DND-41 (cell line): ENCODE measurements around the gene PER2.

Experiments used
- ATAC-seq: fragments of 200-7000 bp; cut with Tn5 transposase; 3 replicates; pipeline ENCODE4 v1.9.1; 2021; ENCODE audit warnings: low read depth; ENCODE audit not compliant: insufficient read depth
- DNase-seq: peaks from one replicate; pipeline ENCODE4 v3.0.0-alpha.2; 2020
- H2AFZ ChIP-seq: 2 replicates; pipeline ENCODE4 v1.6.0; 2012; ENCODE audit warnings: low read depth, low read length
- H3K27ac ChIP-seq: 2 replicates; pipeline ENCODE4 v1.5.1; 2012; ENCODE audit warnings: low read length, inconsistent platforms
- H3K27me3 ChIP-seq: fragments of 200-600 bp; sonication (generic); 2 replicates; pipeline ENCODE4 v1.6.0; 2012; ENCODE audit warnings: low read length, mild to moderate bottlenecking, inconsistent platforms; ENCODE audit not compliant: insufficient read depth, poor library complexity
- H3K36me3 ChIP-seq: 2 replicates; pipeline ENCODE4 v1.5.1; 2012; ENCODE audit warnings: low read length, inconsistent platforms; ENCODE audit not compliant: insufficient read depth
- H3K4me1 ChIP-seq: 2 replicates; pipeline ENCODE4 v1.5.1; 2012; ENCODE audit warnings: mild to moderate bottlenecking, low read length; ENCODE audit not compliant: insufficient read depth
- H3K4me2 ChIP-seq: 2 replicates; pipeline ENCODE4 v1.6.0; 2012; ENCODE audit warnings: mild to moderate bottlenecking, moderate library complexity, low read length, inconsistent platforms; ENCODE audit not compliant: insufficient read depth
- H3K4me3 ChIP-seq, 2 experiments: fragments of 200-600 bp in 1 of 2; shearing (Covaris generic) in 1 of 2; 2 replicates each; pipeline ENCODE4 v1.5.1; 2012 to 2016; ENCODE audit warnings: inconsistent platforms in 2 of 2, low read length in 2 of 2, mild to moderate bottlenecking in 2 of 2, low read depth in 1 of 2, moderate library complexity in 1 of 2
- H3K79me2 ChIP-seq: 2 replicates; pipeline ENCODE4 v1.6.0; 2012; ENCODE audit warnings: low read length, inconsistent platforms; ENCODE audit not compliant: insufficient read depth
- H3K9ac ChIP-seq: 2 replicates; pipeline ENCODE4 v1.6.0; 2012; ENCODE audit warnings: low read depth, mild to moderate bottlenecking, inconsistent platforms, low read length, moderate library complexity
- H3K9me3 ChIP-seq: 2 replicates; pipeline ENCODE4 v1.5.1; 2012; ENCODE audit warnings: low read length, moderate library complexity, mild to moderate bottlenecking, inconsistent platforms; ENCODE audit not compliant: insufficient read depth, severe bottlenecking
- H4K20me1 ChIP-seq: 2 replicates; pipeline ENCODE4 v1.6.0; 2012; ENCODE audit warnings: low read length; ENCODE audit not compliant: insufficient read depth
- EZH2 ChIP-seq: IDR thresholded peaks from 3 replicates; pipeline ENCODE4 v1.6.1; 2012; ENCODE audit warnings: borderline replicate concordance, low read depth, mild to moderate bottlenecking, moderate library complexity, low read length, inconsistent platforms; ENCODE audit not compliant: severe bottlenecking
- TF ChIP-seq, protein P1 (sequence below): IDR thresholded peaks from 2 replicates; pipeline ENCODE4 v1.5.1; 2012; ENCODE audit warnings: borderline replicate concordance, low read length, moderate library complexity, mild to moderate bottlenecking; ENCODE audit not compliant: poor library complexity, severe bottlenecking; ENCODE audit errors: extremely low read depth

PER2 gene

DNA sequence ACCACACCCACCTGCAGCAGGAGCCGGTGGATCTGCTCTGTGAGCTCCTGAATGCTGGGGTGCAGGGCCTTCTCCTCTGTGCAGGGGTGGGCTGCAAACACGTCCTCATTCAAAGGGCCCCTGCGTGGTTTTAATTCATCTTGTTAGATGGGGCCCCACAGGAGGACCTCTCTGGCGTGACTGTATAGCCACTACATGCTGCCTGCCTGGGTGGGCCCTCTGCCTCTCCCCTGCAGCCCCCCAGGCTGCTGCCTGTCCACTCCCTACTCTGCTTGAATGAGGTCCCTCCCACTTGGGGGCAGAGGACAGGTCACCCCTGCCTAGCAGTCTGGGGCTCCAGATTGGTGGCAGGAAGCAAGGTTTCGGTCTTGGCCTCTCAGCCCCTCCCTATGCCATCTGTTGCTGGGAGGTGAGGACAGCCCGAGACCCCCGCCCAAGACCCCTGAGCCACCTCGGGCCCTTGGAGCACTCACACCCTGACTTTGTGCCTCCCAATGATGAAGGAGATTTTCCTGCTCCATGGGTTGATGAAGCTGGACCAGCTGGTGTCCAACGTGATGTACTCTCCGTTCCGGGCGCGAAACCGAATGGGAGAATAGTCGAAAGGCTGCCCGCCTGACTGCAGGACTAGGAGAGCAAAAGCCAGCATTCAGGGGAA lies 26.6 kb downstream of the PER2 start:
- Histone ChIP-seq H3K4me1 (no peaks in the 10 kb centered on the region), H2AFZ (no peak overlapping the region), H4K20me1 (no peaks in the 10 kb centered on the region), H3K4me3 (no peak overlapping the region), H3K27ac (no peak overlapping the region), H3K36me3 (peaks cover 79% of the 10 kb centered on the region), H3K27me3 (no peaks in the 10 kb centered on the region), H3K9ac (no peak overlapping the region), H3K79me2 (no peaks in the 10 kb centered on the region), H3K4me2 (no peak overlapping the region), H3K9me3 (no peaks in the 10 kb centered on the region)
- no peak for TF ChIP-seq EZH2
- TF ChIP-seq, protein P1, sequence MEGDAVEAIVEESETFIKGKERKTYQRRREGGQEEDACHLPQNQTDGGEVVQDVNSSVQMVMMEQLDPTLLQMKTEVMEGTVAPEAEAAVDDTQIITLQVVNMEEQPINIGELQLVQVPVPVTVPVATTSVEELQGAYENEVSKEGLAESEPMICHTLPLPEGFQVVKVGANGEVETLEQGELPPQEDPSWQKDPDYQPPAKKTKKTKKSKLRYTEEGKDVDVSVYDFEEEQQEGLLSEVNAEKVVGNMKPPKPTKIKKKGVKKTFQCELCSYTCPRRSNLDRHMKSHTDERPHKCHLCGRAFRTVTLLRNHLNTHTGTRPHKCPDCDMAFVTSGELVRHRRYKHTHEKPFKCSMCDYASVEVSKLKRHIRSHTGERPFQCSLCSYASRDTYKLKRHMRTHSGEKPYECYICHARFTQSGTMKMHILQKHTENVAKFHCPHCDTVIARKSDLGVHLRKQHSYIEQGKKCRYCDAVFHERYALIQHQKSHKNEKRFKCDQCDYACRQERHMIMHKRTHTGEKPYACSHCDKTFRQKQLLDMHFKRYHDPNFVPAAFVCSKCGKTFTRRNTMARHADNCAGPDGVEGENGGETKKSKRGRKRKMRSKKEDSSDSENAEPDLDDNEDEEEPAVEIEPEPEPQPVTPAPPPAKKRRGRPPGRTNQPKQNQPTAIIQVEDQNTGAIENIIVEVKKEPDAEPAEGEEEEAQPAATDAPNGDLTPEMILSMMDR: no peak
- DNase-seq (no peak), ATAC-seq (no peak)

DNA sequence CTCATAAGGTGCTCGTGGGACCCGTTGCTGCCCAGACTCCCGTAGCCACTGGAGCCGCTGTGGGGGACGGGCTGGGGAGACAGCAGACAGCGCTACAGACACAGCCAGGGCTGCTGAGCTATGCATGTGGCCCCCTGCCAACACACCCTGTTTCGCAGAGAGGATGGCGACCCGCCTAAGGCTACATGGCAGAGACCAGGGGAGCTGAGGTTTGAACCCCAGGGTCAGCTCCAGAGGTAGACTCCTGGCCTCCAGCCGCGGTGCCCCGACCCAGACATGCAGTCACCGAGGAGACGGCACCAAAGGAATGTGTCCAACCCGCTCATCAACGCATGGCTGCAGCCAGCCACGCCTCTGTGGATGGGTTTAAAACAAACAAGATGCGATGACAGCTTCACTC lies 27.5 kb downstream of the PER2 start:
- no peak overlapping the region for H3K4me2 ChIP-seq
- H3K27ac ChIP-seq: no peak overlapping the region
- H4K20me1 ChIP-seq: no peaks in the 10 kb centered on the region
- H3K36me3 ChIP-seq: peaks cover 85% of the 10 kb centered on the region
- no peak overlapping the region for H3K4me3 ChIP-seq
- H3K4me1 ChIP-seq: no peaks in the 10 kb centered on the region
- H3K79me2 ChIP-seq: no peaks in the 10 kb centered on the region
- H3K9me3 ChIP-seq: no peaks in the 10 kb centered on the region
- DNase-seq: no peak
- no peak overlapping the region for H3K9ac ChIP-seq
- H2AFZ ChIP-seq: no peak overlapping the region
- no peaks in the 10 kb centered on the region for H3K27me3 ChIP-seq
- TF ChIP-seq EZH2: no peak
- TF ChIP-seq, protein P1: no peak
- ATAC-seq: no peak

DNA sequence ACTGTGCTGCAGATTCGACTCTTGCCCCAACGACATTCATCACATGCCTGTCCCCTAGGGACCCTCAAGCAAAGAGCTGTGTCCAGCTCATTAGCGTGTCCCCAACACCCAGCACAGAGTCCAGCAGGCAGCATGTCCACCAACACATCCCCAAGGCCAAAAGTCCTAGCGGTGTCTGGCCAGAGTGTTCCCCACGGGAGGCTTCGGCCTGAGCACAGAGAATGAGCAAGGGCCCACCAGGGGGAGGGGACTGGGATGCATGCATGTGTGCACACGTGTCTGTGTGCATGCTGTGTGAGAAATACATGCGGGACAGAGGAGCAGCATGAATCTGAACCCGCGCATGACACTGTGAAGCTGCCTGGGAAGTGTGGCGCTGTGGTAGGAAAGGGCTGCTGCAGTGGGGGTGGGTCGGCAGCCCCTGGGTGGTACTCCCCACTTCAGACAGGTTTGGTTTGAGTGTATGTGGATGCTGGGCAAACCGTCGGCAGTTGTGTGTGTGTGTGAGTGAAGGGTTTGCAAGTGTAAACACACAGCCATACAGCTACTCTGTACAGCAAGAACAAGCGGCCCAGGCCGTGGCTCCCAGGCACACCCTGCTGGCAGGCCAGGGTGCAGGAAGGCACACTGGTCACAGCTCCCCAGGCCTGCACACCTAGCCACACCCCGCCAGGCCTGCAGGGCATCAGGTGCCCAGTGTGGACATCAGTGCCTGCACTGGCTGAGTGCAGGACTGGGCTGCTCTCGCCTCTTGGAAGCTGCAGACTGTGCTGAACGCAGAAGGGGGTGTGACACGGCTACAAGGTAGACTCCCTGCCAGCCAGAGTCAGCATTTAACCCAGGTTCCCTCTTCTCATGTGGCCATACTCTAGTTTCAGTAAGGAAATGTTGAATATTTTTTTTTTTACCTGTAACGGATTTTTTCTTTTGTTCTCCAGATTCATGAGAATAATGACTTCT lies 29.1 kb downstream of the PER2 start:
- H3K79me2 ChIP-seq: no peaks in the 10 kb centered on the region
- H3K27ac ChIP-seq: no peak overlapping the region
- peaks cover 88% of the 10 kb centered on the region for H3K36me3 ChIP-seq
- H3K27me3 ChIP-seq: no peaks in the 10 kb centered on the region
- no peak overlapping the region for H3K4me2 ChIP-seq
- ATAC-seq: no peak
- no peaks in the 10 kb centered on the region for H3K4me1 ChIP-seq
- no peak for DNase-seq
- no peak for TF ChIP-seq EZH2
- TF ChIP-seq, protein P1: peak; percentile 36
- H4K20me1 ChIP-seq: no peaks in the 10 kb centered on the region
- no peak overlapping the region for H3K4me3 ChIP-seq
- no peaks in the 10 kb centered on the region for H3K9me3 ChIP-seq
- H2AFZ ChIP-seq: no peak overlapping the region
- no peak overlapping the region for H3K9ac ChIP-seq
